Measurements from ENCODE around the gene OR6C76.
"Not testable (repeated sequence)": the region's sequence is repeated elsewhere in the genome, so short reads cannot be mapped to it uniquely, and the experiment has no call there.

Gene OR6C76

DNA sequence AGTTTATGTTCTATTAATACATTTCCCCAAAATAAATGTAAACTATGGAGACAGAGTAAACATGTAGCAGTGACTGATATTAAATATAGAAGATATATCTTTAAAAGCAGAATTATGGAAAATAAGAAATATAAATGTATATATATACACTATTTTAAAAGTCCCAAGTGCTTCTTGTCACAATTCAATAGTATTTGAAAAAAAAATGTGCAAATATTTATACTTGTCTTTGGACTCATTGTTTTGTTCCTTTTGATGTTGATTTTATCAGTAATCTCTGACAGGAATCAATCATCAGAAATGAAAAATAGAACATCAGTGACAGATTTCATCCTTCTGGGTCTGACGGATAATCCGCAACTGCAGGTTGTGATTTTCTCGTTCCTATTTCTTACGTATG is at the start of gene OR6C76:
Gene OR6C76 (plus strand): TSS at position 301 of the 400 bp plus-strand sequence. CDS start 0 bp downstream, at position 301.
- no peak for DNase-seq

DNA sequence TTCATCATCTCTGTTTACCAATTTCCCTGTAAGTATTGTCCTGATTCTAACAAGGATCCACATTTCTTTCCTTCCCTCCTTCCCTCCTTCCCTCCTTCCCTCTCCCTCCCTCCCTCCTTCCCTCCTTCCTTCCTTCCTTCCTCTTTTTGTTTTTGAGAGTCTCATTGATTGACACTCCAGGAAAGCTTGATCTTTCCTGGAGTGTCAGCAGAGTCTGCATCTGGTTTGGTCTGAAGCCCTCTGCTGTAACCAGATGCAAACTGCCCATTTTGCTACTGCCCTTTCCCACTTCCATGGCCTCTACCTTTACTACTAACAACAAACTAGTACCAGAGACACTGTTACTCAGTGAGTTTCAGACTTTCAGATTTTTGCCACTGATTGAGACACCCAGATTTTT is 40.2 kb upstream of the OR6C76 start:
- DNase-seq: no peak

DNA sequence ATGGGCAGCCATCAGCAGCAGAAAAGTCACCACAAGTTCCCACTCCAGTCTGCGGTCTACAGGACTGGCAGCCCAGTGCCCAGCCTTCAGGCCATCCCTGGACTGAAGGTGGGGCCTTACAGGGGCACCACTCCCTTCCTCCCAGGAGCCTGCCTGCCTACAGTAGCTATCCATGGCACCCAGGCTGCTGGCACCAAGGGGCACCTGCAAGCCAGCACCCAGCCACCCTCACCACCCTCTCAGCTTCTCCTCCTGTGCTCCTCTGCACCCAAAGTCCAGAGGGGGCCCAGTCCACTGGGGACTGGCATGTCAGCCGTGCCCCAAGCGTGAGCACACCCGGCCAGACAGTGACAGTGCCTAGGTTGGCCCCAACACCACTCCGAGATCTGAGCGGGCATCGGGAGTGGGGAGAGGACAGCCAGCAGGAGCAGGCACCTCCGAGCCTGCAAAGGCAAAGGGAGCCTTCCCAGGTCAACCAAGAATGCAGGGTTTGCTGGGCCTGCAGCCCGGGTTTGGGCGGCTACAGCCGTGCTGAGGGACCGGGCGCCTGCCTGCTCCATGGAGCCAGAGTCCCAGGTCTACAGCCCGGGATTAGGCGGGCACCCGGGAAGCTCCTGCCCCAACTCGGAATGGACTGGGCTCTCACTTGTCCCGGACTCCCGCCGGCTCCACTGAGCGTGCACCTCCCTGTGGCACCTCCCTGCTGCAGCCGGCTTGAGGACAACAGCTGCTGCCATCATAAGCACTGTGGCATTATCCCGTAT is 33.8 kb upstream of the OR6C76 start:
- DNase-seq: no peak

DNA sequence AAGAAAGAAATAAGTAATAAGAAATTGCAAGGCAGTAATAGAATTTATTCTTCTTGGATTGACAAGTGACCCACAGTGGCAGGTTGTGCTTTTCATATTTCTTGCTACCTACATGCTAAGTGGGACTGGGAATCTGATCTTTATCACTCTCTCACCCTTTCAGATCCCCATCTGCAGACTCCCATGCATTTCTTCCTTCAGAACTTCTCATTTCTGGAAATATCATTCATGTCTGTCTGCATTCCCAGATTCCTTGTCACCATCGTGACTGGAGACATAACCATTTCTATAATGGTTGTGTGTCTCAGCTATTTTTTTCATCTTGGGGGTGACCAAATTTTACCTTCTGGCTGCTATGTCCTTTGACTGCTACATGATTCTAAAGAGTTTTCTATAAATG is 29.7 kb upstream of the OR6C76 start:
- DNase-seq: no peak

DNA sequence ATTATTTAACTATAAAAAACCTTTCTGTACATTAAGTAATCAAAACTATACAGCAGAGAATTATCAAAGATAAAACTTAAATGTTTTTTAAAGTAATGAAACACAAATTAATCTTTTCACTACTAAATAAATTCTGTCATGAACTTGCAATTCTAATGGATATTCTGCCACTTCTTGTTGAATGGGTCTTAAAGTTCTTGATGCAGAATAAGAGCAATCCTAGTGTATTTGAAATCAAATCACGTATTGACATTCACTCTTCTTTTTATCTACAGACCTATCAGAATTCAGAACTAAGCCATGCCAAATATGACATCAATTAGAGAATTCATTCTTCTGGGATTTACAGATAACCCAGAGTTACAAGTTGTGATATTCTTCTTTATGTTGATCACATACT is 25.8 kb upstream of the OR6C76 start, which contains the start of gene OR6C65:
Gene OR6C65 (plus strand): TSS at position 301 of the 400 bp plus-strand sequence. CDS start 0 bp downstream, at position 301.
- no peak for DNase-seq

DNA sequence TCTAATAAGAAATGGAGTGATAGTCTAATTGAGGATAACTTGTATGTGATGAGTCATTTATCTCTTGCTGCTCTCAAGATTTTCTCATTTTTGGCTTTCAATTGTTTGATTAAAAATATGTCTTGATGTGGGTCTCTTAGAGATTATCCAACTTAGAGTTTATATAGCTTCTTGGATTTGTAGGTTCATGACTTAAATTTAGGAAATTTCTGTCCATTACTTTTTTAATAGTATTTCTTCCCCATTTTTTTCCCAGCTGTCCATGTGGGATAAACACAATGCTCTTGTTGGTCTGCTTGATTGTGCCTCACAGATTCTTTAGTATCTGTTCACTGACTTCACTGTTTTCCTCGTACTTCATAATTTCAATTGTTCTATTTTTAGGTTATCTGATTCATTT is 18.2 kb upstream of the OR6C76 start:
- no peak for DNase-seq

DNA sequence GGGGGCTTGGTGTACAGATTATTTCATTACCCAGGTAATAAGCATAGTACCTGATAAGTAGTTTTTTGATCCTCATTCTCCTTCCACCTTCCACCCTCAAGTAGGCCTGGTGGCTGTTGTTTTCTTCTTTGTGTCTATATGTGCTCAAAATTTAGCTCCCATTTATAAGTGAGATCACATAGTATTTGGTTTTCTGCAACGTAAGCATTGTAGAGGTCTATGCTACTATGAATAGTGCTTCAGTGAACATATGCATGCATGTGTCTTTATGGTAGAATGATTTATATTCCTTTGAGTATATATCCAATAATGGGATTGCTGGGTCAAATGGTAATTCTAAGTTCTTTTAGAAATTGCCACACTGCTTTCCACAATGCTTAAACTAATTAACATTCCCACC is 16.9 kb upstream of the OR6C76 start:
- DNase-seq: not testable (repeated sequence)

DNA sequence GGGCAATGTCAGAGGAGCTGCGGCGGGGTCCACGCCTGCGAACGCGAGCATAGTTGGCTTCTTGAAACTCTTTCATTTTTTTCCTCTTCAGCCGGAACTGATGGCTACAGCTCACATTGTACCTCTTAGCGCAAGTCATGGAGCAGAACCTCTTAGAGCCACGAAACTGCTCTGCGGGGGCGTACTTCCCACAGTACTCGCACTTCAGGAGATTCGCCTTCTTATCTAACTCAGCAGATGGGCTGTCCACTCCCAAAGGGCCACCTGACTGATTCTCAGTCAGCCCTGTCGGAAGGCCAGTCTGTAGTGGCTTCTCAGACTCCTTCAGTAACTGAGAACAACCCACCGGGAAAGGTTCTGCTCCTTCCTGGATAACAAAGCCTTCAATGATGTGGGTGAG is 13.9 kb upstream of the OR6C76 start:
- not testable (repeated sequence) for DNase-seq

DNA sequence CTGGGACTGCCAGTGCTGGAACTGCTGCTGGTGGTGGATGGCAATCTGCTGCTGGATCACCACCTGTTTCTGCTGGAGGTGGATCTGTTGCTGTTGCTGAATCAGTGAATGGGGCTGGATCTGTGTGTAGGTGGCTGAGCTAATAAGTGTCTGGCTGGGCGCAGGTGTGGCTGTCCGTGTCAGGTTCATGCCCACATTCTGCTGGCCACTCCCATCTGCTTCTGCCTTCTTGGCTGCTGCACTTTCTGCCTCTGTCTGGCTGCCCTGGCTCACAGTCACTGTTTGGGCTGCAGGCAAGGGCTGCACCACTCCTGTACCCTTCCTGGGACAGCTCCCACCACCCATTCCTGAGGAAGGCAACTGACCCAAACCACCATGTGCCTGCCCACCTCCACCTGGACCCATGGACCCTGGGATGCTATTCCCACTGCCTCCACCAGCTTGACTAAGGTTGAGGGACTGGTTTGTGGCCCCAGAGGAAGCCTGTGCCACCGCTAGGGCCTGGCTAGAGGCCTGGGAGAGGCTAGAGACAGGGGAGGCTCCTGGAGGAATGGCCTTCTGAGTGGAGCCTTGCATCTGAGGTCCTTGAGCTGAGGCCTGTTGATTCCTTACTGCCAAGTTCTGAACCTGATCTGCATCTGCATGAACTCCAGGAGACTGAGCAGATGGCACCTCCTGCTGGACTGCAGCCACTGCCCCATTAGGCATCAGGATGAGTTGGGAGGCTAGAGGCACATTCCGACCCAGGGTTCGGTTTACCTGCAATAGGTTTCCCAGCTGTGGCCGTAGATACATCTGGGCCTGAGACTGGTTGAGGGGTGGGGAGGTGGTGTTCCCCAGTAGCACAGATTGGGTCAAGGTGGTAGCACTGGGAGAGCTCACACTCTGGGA is 12.3 kb upstream of the OR6C76 start:
- not testable (repeated sequence) for DNase-seq

DNA sequence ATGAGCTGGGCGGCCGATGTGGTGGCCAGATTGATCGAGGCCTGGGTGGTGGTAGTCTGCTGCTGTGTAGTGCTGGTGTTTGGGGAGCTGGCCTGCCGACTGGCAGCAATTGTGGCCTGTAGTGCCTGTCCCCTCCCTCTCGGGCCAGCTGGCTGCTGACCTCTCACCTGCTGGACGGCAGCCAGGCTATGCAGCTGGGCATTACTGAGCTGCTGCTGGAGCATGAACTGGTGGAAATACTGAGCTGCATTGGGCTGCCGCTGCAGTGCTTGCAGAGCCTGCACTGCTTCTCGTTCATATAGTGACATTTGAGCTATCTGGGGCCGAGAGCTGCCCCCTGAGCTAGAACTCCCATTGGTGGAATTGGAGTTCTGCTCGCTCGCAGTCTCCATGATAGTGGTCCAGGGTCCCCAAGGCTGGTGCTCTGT is 11.6 kb upstream of the OR6C76 start:
- not testable (repeated sequence) for DNase-seq

DNA sequence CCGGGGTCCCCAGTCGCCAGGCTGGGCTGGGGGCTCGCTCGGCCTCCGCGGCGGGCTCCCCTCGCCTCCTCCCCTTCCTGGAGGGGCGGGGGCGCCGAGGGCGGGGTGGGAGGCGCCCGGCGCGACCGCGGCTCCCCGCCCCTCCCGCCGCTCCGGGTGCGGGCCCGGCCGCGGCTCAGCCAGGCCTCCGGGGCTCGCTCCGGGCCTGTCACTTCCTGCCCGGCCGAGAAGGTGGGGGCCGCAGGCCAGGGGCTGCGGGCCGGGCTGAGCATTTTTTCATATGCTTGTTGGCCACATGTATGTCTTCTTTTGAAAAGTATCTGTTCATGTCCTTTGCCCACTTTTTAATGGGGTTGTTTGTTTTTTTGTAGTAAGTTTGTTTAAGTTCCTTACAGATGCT is 11.2 kb upstream of the OR6C76 start:
- not testable (repeated sequence) for DNase-seq

DNA sequence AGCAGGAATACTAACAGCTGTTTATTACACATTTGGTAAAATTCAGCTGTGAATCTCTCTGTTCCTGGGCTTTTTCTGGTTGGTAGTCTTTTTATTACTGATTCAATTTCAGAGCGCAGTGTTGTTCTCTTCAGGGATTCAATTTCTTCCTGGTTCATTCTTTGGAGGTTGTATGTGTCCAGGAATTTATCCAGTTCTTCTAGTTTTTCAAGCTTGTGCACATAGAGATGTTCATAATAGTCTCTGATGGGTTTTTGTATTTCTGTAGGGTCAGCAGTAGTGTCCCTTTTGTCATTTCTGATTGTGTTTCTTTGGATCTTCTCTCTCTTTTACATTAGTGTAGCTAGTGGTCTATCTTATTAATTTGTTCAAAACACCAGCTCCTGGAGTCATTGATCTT is 9.1 kb upstream of the OR6C76 start:
- DNase-seq: no peak

DNA sequence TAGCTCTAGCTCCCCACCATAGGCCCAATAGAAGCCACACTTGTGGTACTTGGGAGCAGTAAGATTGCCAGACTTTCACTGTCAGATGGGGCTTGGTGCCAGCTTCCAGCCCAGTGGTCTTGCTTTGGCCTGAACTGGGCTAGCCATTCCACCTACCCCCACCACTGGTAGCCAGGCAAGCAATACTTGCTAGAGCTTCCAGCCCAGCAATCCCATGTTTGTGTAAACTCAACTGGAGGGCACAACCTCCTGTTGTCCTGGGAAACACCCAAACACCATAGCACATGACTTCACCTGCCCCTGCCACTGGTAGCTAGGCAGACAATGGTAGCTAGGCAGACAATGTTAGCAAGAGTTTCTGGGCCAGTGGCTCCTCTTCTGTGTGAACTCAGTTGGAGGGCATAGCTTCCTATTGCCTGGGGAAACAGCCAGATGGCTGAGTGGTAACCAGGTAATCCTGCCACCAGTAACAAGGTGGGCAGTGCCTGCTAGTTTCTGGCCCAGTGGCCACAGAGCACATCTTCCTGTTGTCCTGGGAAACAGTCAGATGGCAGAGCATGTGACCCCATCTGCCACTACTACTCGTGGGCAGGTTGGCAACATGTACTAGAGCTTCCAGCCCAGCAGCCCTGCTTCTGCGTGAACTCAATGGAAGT is 5.6 kb upstream of the OR6C76 start:
- DNase-seq: no peak

DNA sequence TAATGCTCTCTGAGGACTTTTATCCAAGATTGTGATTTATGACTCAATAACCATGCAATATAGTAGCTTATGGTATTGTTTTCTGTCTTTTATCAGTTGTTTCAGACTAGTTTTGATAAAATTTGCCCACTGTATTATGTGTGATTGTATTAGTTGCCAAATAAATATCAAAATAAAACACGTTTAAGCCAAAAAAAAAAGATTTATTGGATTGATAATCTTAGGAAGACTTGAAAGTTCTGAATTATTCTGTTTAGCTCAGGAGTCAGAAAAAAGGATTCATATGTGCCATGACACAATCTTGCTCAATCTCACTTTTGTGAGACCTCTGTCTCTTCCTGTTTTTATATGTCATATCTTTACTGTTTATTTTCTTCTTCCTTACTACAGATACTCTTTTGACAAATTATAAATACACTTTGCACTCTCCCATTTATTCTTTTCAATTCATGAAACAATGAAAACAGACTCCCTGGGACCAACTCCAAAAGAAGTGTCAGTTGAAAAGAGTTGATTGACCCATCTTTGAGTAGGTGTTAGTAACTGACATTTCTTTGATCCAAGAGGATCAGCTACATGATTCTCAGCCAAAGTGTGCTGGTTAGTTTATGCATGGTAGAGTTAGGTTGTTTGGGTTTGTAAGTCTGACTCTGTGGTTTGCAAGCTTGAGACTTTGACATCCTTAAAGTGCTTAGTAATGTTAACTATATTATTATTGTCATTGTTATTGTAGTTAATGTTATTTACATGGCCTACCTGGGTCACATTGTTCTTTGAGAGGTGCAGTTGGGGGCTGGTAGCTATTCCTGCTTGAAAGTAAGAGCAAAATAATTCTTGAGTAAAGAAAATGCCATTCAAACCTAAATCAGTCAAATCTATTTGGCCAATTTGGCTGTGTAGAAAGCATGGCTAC is 2.5 kb downstream of the OR6C76 start:
- DNase-seq: no peak

DNA sequence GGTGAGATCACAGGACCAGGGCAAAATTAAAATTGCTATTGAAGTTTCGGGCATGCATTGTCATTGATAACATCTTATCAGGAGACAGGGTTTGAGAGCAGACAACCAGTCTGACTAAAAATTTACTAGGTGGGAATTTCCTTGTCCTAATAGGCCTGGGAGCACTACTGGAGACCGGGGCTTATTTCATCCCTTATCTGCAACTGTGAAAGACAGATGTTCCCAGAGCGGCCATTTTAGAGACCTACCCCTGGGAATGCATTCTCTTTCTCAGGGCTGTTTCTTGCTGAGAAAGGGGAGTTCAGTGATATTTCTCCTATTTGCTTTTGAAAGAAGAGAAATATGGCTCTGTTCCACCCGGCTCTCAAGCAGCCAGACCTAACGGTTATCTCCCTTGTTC is 15.2 kb downstream of the OR6C76 start:
- DNase-seq: not testable (repeated sequence)

DNA sequence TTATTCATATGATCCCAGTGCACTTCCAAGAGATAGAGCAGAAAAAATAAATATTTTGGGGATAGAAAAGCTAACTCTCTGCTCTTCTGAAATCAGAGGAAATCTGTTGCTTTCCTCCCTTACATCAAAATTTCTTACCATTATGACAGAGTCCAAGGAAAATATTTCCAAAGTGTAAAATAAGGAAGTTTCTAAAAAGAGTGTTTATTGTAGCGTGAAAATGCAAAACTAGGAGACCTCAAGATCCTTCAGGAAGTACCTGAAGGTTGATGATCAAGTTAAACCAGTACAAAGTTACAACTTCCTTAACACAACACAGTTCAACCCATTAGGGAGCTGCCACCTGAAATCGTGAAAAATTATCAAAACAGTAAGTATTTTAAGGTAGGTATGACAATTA is 17.7 kb downstream of the OR6C76 start, which contains the start of gene OR6C2:
Gene OR6C2 (plus strand): TSS at position 301 of the 400 bp plus-strand sequence. CDS start 8,138 bp downstream, outside the sequence.
- DNase-seq: no peak

DNA sequence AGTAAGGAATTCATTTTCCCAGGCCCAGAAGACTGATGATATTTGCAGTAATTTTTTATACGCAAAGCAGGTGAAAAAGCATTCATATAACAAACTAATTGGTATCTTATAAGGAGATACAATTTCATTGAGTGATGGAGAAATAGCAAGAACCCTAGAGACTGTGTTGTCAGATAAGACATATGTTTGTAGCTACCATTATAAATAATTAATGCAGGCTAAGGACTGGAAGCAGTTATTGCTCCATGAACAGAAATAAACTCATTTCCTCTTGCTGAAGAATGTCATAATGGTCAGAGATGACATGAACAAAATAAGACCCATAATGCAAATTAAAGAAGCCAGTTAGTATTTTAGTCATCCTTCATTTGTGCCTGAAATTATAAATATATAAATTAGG is 19.3 kb downstream of the OR6C76 start:
- no peak for DNase-seq

DNA sequence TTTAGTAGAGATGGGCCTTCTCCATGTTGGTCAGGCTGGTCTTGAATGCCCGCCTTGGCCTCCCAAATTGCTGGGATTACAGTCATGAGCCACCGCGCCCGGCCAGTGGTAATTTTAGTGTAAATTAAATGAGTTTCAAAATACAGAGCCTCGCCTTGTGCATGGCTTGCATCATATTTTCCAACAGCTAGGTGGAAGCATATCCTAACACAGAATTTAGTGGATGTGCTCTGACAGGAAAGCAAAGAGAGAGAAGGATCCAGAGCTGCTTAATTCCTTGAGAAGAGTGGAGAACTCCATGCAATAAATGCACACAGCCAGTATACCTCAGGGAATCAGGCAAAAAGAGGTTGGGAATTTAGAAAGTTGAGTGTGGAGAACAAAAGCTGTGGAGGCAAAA is 20.3 kb downstream of the OR6C76 start:
- DNase-seq: peak; percentile 1

DNA sequence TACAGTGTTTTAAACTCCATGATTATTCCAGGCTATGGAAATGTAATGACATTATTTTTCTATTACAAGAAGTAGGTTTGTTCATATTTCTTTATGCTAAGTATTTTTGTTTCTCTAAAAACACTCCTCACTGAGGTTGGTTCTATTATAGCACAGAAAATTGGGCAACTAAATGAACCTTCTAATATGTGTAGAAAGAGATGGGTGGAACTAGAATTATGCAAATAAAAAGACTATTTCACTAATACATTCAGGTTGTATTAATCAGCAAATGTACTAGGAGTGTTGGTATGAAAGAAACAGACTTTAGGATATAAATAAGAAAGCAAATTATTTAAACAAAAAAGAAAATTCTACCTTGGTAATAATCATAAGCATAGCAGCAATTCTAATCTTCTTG is 22.8 kb downstream of the OR6C76 start:
- DNase-seq: no peak

DNA sequence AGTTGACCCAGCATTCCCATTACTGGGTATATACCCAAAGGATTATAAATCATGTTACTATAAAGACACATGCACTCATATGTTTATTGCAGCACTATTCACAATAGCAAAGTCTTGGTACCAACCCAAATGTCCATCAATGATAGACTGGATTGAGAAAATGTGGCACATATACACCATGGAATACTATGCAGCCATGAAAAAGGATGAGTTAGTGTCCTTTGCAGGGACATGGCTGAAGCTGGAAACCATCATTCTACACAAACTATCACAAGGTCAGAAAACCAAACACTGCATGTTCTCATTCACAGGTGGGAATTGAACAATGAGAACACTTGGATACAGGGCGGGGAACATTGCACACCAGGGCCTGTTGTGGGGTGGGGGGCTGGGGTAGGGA is 38.9 kb downstream of the OR6C76 start:
- not testable (repeated sequence) for DNase-seq

DNA sequence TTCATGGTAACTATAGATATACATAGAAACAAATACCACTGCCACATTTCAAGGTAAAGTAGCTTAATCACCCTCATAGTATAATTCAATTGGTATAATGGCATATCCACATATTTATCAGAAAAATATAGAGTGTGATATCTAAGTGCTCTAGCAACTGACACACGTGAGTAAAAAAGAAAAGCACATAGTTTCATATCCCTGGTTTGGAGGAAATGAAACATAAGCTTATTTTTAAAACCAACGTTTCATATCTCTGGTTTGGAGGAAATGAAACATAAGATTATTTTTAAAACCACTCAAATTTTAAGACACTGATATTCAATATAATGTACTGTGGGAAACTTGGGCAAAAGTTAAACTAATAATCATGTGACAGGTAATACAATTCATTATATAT is 41.8 kb downstream of the OR6C76 start:
- no peak for DNase-seq

DNA sequence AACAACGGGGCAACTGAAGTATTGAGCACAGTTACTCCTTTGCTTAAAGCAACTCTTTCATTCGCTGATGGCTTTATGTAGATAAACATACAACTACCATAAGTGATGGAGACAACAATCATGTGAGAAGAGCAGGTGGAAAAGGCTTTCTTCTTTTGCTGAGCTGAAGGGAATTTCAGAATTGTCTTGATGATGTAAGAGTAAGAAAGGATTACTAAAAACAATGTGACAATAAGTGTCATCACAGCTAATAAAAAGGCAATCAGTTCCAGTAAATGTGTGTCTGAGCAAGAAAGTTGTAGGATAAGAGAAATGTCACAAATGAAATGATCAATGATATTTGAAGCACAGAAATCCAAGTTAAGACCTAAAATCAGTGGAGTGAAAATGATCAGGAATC is 43.2 kb downstream of the OR6C76 start:
- DNase-seq: no peak

Measured in NCI-H345 (cell line).